SK-N-SH treated with all-trans-retinoic acid at 6 μM for 48 hours (cell line): Measurements from ENCODE around the gene TNFRSF18.

Source experiments
- ARNTL ChIP-seq: fragments of 450-650 bp; formaldehyde crosslinking; IDR thresholded peaks from 2 replicates; pipeline ENCODE4 v1.5.0; 2020; ENCODE audit warnings: low read depth, mild to moderate bottlenecking, moderate library complexity, borderline replicate concordance
- BACH2 ChIP-seq: fragments of 250-450 bp; sonication (Bioruptor Pico); IDR thresholded peaks from 2 replicates; pipeline ENCODE4 v1.9.0; 2021; ENCODE audit warnings: mild to moderate bottlenecking, borderline replicate concordance
- CREB5 ChIP-seq: fragments of 250-450 bp; sonication (Bioruptor Pico); IDR thresholded peaks from 2 replicates; pipeline ENCODE4 v1.5.1; 2020; ENCODE audit warnings: low read depth, mild to moderate bottlenecking, moderate library complexity
- CSDC2 ChIP-seq: fragments of 250-450 bp; sonication (Bioruptor Pico); IDR thresholded peaks from 2 replicates; pipeline ENCODE4 v1.5.0; 2020; ENCODE audit warnings: mild to moderate bottlenecking, moderate library complexity
- CSRNP3 ChIP-seq: fragments of 250-450 bp; sonication (Bioruptor Pico); IDR thresholded peaks from 2 replicates; pipeline ENCODE4 v1.5.1; 2021; ENCODE audit warnings: mild to moderate bottlenecking, moderate library complexity
- ESRRG ChIP-seq: fragments of 250-450 bp; sonication (Bioruptor Pico); IDR thresholded peaks from 2 replicates; pipeline ENCODE4 v1.6.1; 2021; ENCODE audit warnings: mild to moderate bottlenecking
- ISL1 ChIP-seq: fragments of 250-450 bp; sonication (Bioruptor Pico); IDR thresholded peaks from 2 replicates; pipeline ENCODE4 v2.1.2; 2022; ENCODE audit warnings: mild to moderate bottlenecking, moderate library complexity
- OSR1 ChIP-seq: fragments of 250-450 bp; sonication (Bioruptor Pico); IDR thresholded peaks from 2 replicates; pipeline ENCODE4 v1.8.0; 2022; ENCODE audit warnings: moderate library complexity, mild to moderate bottlenecking, inconsistent platforms
- PATZ1 ChIP-seq: fragments of 250-450 bp; sonication (Bioruptor Pico); IDR thresholded peaks from 2 replicates; pipeline ENCODE4 v1.8.0; 2020; ENCODE audit warnings: mild to moderate bottlenecking, moderate library complexity, borderline replicate concordance
- RARB ChIP-seq: fragments of 250-450 bp; sonication (Bioruptor Pico); IDR thresholded peaks from 2 replicates; pipeline ENCODE4 v1.8.0; 2021; ENCODE audit warnings: mild to moderate bottlenecking, moderate library complexity
- TCF4 ChIP-seq: fragments of 250-450 bp; sonication (Bioruptor Pico); IDR thresholded peaks from 2 replicates; pipeline ENCODE4 v1.8.0; 2021; ENCODE audit warnings: mild to moderate bottlenecking, moderate library complexity, borderline replicate concordance
- ZNF70 ChIP-seq: fragments of 450-650 bp; formaldehyde crosslinking; IDR thresholded peaks from 2 replicates; pipeline ENCODE4 v1.5.0; 2020; ENCODE audit warnings: mild to moderate bottlenecking, moderate library complexity

GRCh38 chr1:1242461-1243265, 36.3 kb upstream of the TNFRSF18 start:
- TF ChIP-seq ARNTL (CRISPR knock-in tag) (no peak), ESRRG (CRISPR knock-in tag) (no peak), BACH2 (CRISPR knock-in tag) (no peak), CREB5 (CRISPR knock-in tag) (no peak), PATZ1 (CRISPR knock-in tag) (no peak), TCF4 (CRISPR knock-in tag) (no peak), CSRNP3 (CRISPR knock-in tag) (no peak), CSDC2 (CRISPR knock-in tag) (no peak), OSR1 (CRISPR knock-in tag) (no peak), ISL1 (CRISPR knock-in tag) (no peak), RARB (CRISPR knock-in tag) (no peak), ZNF70 (CRISPR knock-in tag) (no peak)
